ENCODE data around the gene CALD1. TPM values are rescaled to one million over a fixed set of nuclear protein-coding genes. Genes with fewer than 3 reads are reported as not detected.

The CALD1 gene
- total RNA-seq, 2 donors from 2014 or later = 1,459 to 1,514 TPM

DNA sequence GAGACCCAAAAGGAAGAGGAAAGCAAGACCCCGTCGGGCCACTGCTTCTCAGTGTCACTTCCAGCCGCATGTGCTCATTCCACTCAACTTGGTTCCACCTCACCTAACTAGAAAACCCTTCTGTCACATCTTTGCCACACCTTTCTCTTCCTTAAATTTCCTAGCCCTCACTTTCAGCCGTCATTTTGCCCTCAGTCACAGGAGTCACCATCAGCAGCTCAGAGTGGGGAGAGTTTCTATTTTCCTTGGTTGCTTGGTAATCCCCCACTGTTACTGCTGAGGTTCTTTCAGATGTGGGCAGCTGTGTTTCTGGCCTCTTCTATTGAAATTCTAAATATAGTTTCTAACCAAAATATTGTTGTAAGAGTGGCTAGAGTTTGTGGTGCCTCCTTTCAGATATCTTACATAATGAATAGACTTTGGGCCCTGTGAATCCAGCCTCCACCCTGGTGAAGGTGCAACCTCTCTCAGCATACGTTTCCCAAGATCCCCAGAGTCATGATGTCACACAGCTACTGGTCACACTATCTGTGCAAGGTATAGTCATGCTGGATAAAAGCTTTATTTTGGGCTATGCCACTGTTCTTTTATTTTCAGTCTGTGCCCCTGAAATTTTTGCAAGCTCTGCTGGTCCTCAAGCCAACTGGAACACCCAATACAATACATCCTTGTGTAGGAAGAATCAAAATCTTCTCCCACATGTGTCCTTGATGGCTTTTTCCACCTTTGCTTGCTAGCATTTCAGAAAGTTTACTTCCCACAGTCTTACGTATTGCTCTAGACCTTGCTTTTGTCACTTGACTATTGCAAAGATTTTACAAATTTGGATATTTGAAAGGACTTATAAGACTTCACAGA, 216.0 kb downstream of the CALD1 start:
- no peak for DNase-seq (ENCODE audit: low spot score)
- intact Hi-C loops (cut with DNase I) = no loop called here

- DNase-seq (ENCODE audit: low spot score) = no peak
- intact Hi-C loops (cut with DNase I) = no loop called here
Observed at GRCh38 chr7:134996097-134996550, 216.7 kb downstream of the CALD1 start.

GRCh38 chr7:134997214-134997885, 217.9 kb downstream of the CALD1 start:
- intact Hi-C loops (cut with DNase I) = no loop called here

GRCh38 chr7:134999136-134999535, 219.7 kb downstream of the CALD1 start:
- intact Hi-C loops (cut with DNase I) = no loop called here
- DNase-seq (ENCODE audit: low spot score) = no peak

More at GRCh38 chr7:134997214-134997885, 217.9 kb downstream of the CALD1 start:
- DNase-seq (ENCODE audit: low spot score) = no peak

DNA sequence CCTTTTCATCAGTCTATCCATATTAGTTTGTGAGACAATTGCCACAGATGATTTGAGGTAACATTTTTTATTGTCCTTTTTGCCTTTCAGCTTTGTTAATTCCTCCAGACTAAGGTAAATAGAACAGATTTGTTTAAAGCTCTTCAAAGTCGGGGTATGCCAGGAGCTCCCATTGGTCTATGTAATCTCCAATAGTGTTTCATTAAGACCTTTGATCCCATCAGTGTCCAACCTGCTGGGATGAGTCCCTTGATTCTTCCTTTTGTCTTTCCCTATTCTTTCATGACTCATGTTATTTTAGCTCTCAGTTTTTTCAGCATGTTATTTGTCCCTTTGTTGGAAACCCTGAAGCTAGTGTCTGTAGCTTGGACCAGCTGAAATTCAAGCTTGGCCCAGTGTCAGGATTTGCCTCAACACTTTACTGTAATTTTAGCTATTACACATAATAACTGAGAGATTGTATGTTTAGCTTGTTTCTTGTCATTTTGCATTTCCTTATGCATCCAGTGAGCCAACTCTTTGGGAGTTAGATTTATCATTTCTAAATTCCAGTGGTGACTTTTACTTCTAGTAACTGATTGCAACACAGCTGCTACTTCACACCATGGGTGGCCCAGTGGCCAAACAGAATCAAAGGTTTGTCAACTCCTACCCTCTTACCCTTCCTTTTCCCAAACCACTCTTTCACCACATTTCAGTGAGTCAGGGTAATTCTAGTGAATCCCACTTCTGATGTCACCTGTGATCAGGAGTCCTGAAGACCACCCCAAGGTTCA, 222.1 kb downstream of the CALD1 start:
- intact Hi-C loops (cut with DNase I) = no loop called here

GRCh38 chr7:135012229-135012628, 232.8 kb downstream of the CALD1 start:
- no peak for DNase-seq (ENCODE audit: low spot score)
- intact Hi-C loops (cut with DNase I) = no loop called here

More for the DNA sequence above, 222.1 kb downstream of the CALD1 start:
- no peak for DNase-seq (ENCODE audit: low spot score)

Other genes with a start within 250 kb of the CALD1 start
- gene AKR1B15, start 230.5 kb upstream of the CALD1 start, total RNA-seq = under 1 TPM in 1 of 2 donors, not detected in 1; 0.29 TPM
- 10 to 100 TPM; 16.1 to 17.5 TPM for gene BPGM, start 132.8 kb upstream of the CALD1 start, total RNA-seq
- gene AGBL3, start 206.9 kb downstream of the CALD1 start, total RNA-seq = 1 to 10 TPM; 4.3 to 5.6 TPM

All from posterior vena cava (tissue), 2 donors.